Esophagus squamous epithelium (tissue), 4 donors: Measurements from ENCODE around the gene DPH1.

Experiments
- POLR2A ChIP-seq, 4 donors: fragments of 450-650 bp; IDR thresholded peaks; one replicate each; pipeline ENCODE4 v1.6.1; 2017; ENCODE audit warnings: antibody characterized with exemption in 4 of 4, mild to moderate bottlenecking in 4 of 4, moderate library complexity in 3 of 4
- TF ChIP-seq, protein P1 (sequence below), 6 experiments: fragments of 450-650 bp in 4 of 6; fragments of 200-600 bp in 2 of 6; sonication (generic) in 2 of 6; IDR thresholded peaks; one replicate each; pipeline ENCODE4 v1.5.1; 2016 to 2019; ENCODE audit warnings: antibody characterized with exemption in 6 of 6, mild to moderate bottlenecking in 4 of 6, moderate library complexity in 4 of 6

DNA sequence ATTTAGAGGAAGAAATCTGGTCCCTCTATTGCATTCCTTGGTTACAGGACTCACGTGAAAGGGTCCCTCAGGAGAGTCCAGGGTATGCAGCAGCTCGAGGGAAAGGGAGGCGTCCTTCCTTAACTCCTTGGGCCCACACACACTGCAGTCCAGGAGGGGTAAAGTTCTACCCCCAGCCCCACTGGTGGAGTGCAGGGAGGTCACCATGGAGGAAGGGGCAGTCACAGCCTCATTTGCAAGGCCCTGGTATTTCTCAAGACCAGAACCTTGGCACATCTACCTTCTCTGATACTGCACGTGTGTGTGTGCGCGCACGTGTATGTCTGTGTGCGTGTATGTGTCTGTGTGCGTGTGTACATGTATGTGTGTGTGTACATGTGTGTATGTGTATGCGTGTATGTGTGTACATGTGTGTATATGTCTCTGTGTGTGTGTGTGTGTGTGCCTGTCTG, 36.0 kb downstream of the DPH1 start:
- TF ChIP-seq, protein P1, sequence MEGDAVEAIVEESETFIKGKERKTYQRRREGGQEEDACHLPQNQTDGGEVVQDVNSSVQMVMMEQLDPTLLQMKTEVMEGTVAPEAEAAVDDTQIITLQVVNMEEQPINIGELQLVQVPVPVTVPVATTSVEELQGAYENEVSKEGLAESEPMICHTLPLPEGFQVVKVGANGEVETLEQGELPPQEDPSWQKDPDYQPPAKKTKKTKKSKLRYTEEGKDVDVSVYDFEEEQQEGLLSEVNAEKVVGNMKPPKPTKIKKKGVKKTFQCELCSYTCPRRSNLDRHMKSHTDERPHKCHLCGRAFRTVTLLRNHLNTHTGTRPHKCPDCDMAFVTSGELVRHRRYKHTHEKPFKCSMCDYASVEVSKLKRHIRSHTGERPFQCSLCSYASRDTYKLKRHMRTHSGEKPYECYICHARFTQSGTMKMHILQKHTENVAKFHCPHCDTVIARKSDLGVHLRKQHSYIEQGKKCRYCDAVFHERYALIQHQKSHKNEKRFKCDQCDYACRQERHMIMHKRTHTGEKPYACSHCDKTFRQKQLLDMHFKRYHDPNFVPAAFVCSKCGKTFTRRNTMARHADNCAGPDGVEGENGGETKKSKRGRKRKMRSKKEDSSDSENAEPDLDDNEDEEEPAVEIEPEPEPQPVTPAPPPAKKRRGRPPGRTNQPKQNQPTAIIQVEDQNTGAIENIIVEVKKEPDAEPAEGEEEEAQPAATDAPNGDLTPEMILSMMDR (IDR thresholded peaks at IDR 0.05): no peak
- TF ChIP-seq POLR2A (IDR thresholded peaks at IDR 0.05): no peak
